SIG-M5 (cell line): ENCODE results near the gene CDC23.

Experiments
- DNase-seq: peaks from one replicate; lab custom pipeline; 2025; lab: John Stamatoyannopoulos, UW

The CDC23 gene

DNA sequence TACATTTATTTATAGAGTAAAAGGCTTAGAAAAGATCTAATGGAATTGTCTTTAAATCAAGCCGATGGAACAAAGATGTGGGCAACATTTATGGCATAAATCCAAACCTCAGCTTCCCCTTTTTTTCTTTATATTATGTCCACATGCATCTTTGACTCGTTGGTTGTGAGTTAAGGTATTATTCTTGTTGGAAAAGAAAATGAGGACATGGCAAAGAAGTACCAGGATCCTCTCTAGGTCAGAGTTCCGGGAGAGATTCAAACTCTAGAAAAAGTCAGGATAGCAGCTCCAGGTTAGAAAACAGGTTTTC lies 73.4 kb downstream of the CDC23 start:
- DNase-seq = no peak

DNA sequence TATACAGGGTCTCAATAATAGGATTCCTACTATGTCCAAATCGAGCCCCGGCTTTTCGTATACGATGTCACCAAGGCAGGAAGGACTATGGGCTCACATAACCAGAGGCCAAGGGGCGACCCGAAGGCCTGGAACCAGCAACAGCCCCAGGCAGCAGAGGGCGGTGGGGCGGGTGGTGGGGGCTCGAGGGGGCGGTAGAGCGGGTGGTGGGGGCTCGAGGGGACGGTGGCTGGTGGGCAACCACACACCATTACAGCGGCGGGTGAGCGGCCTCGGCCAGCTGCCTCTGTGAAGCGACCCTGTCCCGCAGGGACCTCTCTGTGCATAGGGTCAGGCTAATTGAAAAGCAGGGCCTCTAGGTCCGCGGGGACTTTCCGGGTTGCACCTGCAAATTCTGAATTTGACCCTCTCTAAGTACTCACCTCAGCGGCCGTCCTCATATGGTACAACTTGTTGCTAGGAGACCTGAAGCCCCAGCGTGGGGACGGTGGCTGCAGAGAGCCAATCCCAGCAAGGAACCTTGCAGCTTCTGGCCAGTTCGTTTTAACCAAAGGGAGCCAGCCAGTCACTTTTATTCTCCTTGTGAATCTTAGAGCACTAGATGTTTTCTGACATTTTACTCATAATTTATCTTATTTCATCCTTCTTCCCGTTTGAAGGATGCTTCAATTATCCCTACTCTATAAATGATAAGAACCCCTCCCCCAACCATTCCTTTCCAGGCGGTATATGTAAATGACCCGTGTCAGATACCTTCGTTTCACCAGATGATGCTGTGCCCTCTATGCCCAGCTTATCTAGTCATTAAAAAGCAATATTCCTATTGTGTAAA lies 74.0 kb downstream of the CDC23 start, which contains the start of gene NME5:
Gene NME5, minus strand, starts transcription at position 480 of the 832 bp plus-strand sequence. CDS start 648 bp downstream, outside the sequence.
- DNase-seq = no peak
